22Rv1 (cell line): ENCODE results near the gene TENT4A.

Experiments used
- H3K27ac ChIP-seq: fragments of 450-650 bp; 2 replicates; pipeline ENCODE4 v1.5.1; 2017
- ZFX ChIP-seq: fragments of 450-650 bp; IDR thresholded peaks from 2 replicates; pipeline ENCODE4 v1.6.1; 2017; ENCODE audit warnings: antibody characterized with exemption, borderline replicate concordance
- TF ChIP-seq, protein P1 (sequence below): fragments of 450-650 bp; IDR thresholded peaks from 2 replicates; pipeline ENCODE4 v1.5.1; 2017; ENCODE audit warnings: mild to moderate bottlenecking

The TENT4A gene

DNA sequence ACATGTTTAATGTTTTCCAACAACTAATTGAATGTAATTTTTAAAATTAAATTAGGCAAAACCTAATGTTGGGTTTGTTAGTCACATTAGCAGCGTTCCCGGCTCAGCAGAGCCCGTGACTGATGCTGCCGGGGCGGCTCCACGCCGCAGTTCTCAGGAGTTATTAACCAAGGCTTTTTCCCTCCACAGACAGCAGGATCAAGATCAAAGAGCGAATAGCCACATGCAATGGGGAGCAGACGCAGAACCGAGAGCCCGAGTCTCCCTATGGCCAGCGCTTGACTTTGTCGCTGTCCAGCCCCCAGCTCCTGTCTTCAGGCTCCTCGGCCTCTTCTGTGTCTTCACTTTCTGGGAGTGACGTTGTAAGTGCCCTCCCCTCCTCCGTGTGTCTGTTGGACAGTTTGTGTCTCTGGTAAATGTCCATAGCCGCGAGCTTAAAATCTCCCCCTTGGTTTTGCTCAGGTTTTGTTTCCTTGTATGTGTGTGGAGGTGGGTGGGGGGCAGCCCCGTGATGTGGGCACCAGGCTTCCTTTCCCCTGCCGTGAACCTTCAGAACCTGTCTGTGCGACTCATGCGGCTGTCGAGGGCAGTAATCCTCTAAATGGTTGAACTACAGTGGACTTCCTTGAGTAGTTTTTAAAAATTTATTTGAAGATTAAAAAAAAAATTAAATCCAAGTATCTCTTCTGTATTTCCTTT, 37.1 kb downstream of the TENT4A start:
- no peak overlapping the region for H3K27ac ChIP-seq
- no peak for TF ChIP-seq ZFX
- TF ChIP-seq, protein P1, sequence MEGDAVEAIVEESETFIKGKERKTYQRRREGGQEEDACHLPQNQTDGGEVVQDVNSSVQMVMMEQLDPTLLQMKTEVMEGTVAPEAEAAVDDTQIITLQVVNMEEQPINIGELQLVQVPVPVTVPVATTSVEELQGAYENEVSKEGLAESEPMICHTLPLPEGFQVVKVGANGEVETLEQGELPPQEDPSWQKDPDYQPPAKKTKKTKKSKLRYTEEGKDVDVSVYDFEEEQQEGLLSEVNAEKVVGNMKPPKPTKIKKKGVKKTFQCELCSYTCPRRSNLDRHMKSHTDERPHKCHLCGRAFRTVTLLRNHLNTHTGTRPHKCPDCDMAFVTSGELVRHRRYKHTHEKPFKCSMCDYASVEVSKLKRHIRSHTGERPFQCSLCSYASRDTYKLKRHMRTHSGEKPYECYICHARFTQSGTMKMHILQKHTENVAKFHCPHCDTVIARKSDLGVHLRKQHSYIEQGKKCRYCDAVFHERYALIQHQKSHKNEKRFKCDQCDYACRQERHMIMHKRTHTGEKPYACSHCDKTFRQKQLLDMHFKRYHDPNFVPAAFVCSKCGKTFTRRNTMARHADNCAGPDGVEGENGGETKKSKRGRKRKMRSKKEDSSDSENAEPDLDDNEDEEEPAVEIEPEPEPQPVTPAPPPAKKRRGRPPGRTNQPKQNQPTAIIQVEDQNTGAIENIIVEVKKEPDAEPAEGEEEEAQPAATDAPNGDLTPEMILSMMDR, result no peak

DNA sequence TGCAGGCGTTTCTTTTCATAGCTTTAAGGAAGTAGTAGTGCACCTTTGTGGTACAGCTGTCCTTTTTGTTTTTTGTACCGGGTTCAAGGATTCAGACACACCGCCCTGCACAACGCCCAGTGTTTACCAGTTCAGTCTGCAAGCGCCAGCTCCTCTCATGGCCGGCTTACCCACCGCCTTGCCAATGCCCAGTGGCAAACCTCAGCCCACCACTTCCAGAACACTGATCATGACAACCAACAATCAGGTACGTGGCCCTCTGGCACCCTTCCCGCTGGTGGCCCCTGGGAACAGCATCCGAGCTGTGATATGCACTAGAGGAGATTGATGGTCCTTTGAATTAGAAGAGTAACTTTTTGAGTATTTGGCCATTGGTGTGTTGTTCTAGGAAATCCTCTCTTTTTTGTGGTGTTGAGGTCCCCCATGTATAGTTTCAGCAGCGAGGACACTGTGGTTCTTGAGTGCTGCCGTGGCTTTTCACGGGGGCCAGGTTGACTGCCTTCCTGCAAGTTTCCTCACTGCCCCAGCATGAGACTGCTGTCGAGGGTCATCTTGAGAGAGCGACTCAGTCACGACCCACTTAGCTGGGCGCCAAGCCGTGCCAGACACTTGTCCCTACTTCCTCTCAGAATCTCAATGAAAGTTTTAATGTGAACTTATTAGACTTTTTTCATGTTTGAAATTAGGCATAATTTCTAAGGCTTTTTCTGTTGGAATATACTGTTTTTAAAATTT, 37.9 kb downstream of the TENT4A start:
- H3K27ac ChIP-seq, result no peak overlapping the region
- TF ChIP-seq ZFX, result no peak
- TF ChIP-seq, protein P1, result no peak

DNA sequence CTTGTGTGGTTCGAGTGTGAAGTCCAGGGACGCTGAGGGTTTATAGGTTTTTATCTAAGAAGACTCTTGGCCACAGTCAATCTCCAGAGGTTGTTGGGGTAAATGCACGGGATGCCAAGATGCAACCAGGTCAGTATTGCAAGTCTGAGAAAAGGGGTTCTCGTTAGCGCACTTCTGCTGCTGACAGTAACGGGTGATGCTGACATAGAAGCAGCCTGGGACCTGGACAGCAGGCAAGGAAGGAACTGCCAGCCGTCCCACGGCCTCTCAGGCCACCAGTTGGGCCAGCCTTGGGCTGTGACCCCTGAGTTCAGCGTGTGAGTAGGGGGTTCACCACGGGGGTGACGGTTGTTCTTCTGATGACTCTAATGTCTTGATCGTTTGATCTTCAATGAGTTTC, 39.0 kb downstream of the TENT4A start:
- TF ChIP-seq, protein P1, result no peak
- no peak for TF ChIP-seq ZFX
- H3K27ac ChIP-seq, result no peak overlapping the region

DNA sequence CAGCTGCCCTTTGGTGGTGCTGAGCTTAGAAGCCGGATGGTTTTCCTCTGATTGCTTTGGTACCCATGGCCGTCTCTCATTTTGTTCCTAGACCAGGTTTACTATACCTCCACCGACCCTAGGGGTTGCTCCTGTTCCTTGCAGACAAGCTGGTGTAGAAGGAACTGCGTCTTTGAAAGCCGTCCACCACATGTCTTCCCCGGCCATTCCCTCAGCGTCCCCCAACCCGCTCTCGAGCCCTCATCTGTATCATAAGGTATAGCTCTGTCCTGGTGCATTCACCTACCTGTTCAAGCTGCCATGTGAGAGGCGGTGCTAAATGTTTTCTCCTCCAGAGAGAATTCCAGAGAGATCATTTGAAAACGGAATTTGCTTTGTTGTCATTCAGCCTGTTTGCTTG, 39.5 kb downstream of the TENT4A start:
- no peak overlapping the region for H3K27ac ChIP-seq
- TF ChIP-seq, protein P1, result no peak

DNA sequence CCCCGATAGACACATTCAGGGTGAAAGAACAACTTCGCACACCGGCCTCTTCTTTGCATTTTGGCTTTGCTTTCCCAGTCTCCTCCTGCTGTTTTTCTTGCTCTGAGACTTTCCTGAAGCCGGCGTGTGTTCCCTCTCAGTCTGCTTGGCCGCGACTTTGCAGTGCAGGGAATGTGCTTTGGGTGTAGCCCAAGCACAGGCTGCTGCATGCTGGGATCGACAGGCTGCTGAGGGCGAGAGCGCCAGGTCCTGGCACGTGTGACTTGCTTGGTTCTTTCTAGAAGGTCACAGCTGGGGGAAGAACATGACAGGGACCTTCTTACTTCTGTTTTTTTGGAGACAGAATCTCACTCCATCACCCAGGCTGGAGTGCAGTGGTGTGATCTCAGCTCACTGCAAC, 40.6 kb downstream of the TENT4A start:
- no peak overlapping the region for H3K27ac ChIP-seq
- TF ChIP-seq, protein P1, result no peak
- no peak for TF ChIP-seq ZFX

DNA sequence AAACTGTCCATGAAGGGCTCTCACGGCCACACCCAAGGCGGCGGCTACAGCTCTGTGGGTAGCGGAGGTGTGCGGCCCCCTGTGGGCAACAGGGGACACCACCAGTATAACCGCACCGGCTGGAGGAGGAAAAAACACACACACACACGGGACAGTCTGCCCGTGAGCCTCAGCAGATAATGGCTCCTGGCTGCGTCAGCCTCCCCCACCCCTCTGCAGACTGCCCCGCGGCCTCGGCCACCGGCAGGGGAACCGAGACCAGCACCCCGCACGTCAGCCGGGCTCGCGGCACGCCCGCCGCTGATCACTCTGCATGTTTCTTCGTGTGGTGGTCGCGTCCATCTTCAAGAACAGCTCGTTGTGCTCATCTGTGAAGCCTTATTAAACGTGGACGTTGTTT, 41.5 kb downstream of the TENT4A start:
- TF ChIP-seq, protein P1, result no peak
- no peak for TF ChIP-seq ZFX

DNA sequence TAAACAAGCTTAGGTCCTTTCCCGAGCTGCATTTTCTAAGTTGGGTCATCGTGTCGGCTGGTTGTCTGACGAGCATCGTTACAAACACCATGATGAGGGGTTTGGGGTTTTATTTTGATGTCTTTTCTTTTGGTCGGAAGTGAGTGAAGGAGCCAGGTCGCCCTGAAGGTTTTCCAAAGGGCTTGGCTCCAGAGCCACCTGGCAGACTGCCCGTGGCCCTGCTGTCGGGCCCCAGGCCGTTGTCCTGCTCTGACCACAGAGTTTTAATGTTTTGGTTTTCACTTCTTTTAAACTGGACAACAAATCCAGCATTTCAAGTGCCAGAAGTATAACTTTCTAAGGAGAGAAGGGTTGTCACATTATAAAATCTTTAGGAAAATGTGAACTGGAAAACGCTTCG, 42.3 kb downstream of the TENT4A start:
- no peak for TF ChIP-seq ZFX
- TF ChIP-seq, protein P1, result no peak
- no peak overlapping the region for H3K27ac ChIP-seq

More for the DNA sequence above, 41.5 kb downstream of the TENT4A start:
- no peak overlapping the region for H3K27ac ChIP-seq
